GM19438 (cell line): ENCODE data around the gene CHGA.

Experiments used
- ATAC-seq: cut with Tn5 transposase; IDR thresholded peaks from one replicate; pipeline ENCODE4 v1.9.1; 2021; ENCODE audit warnings: low read depth; ENCODE audit not compliant: unreplicated experiment

CHGA gene

GRCh38 chr14:92942576-92942975 lies 19.6 kb downstream of the CHGA start:
- no peak for ATAC-seq

- ATAC-seq, result no peak
Measured at GRCh38 chr14:92942976-92943710, 20.2 kb downstream of the CHGA start.

- no peak for ATAC-seq
Measured at GRCh38 chr14:92943855-92944570, 21.1 kb downstream of the CHGA start.

GRCh38 chr14:92944976-92945375 lies 22.0 kb downstream of the CHGA start:
- no peak for ATAC-seq

- ATAC-seq, result no peak
Measured at GRCh38 chr14:92945544-92945943, 22.6 kb downstream of the CHGA start.

- ATAC-seq, result no peak
Measured at GRCh38 chr14:92945959-92946846, 23.3 kb downstream of the CHGA start.

- no peak for ATAC-seq
Measured at GRCh38 chr14:92946847-92947545, 24.0 kb downstream of the CHGA start.

GRCh38 chr14:92948647-92949046 lies 25.7 kb downstream of the CHGA start:
- ATAC-seq, result no peak

GRCh38 chr14:92949496-92950192 lies 26.7 kb downstream of the CHGA start:
- ATAC-seq, result no peak

- ATAC-seq, result no peak
Measured at GRCh38 chr14:92950193-92950540, 27.2 kb downstream of the CHGA start.

- ATAC-seq, result no peak
Measured at GRCh38 chr14:92950773-92951172, 27.8 kb downstream of the CHGA start.

- ATAC-seq, result no peak
Measured at GRCh38 chr14:92951261-92951660, 28.3 kb downstream of the CHGA start.

- ATAC-seq, result no peak
Measured at GRCh38 chr14:92951912-92952471, 29.0 kb downstream of the CHGA start.

GRCh38 chr14:92952481-92953298 lies 29.7 kb downstream of the CHGA start:
- no peak for ATAC-seq

- ATAC-seq, result no peak
Measured at GRCh38 chr14:92953526-92953925, 30.6 kb downstream of the CHGA start.

- no peak for ATAC-seq
Measured at GRCh38 chr14:92954933-92955332, 32.0 kb downstream of the CHGA start.

- no peak for ATAC-seq
Measured at GRCh38 chr14:92955381-92955780, 32.4 kb downstream of the CHGA start.

- no peak for ATAC-seq
Measured at GRCh38 chr14:92956961-92957360, 34.0 kb downstream of the CHGA start.
